SU-DHL-6 (cell line): ENCODE measurements around the gene SCCPDH.

Experiments used
- CTCF ChIP-seq: fragments of 200-600 bp; sonication (generic); IDR thresholded peaks from one replicate; pipeline ENCODE4 v1.5.1; 2017; ENCODE audit warnings: antibody characterized with exemption, mild to moderate bottlenecking, low read length, moderate library complexity; ENCODE audit not compliant: insufficient read depth, poor library complexity, severe bottlenecking
- EZH2phosphoT487 ChIP-seq: fragments of 200-600 bp; sonication (generic), shearing (Covaris generic); conservative IDR thresholded peaks from 2 replicates; pipeline ENCODE4 v1.6.1; 2018; ENCODE audit warnings: mild to moderate bottlenecking, antibody characterized with exemption, low read length, moderate library complexity, mixed read lengths

GRCh38 chr1:246726255-246726679, 2.1 kb downstream of the SCCPDH start:
- TF ChIP-seq CTCF (no peak), EZH2phosphoT487 (no peak)
